HepG2 (cell line): Measurements from ENCODE around the gene FRAS1. TPM values are rescaled to one million over a fixed set of nuclear protein-coding genes. Genes with fewer than 3 reads are reported as not detected.

Source experiments
- ATAC-seq: fragments of 200-7000 bp; cut with Tn5 transposase; 3 replicates; pipeline ENCODE4 v1.9.1; 2020; ENCODE audit warnings: mild to moderate bottlenecking, moderate library complexity
- BruUV-seq: library from RNA; stranded (reverse); fragments of 400-500 nt; replicated peaks from 2 replicates; lab custom pipeline; 2021; lab: Mats Ljungman, UMichigan
- CTCF ChIA-PET: fragments of 300-600 bp; formaldehyde crosslinking; extraction: SDS; loops from one replicate; lab custom pipeline; 2021; ENCODE audit warnings: low total read pairs, inconsistent platforms, low intra/inter-chr PET ratio; lab: Yijun Ruan, JAX
- POLR2A ChIA-PET: fragments of 350-600 bp; sonication (Branson Sonifier 250); formaldehyde crosslinking; loops from one replicate; lab custom pipeline; 2020; ENCODE audit warnings: antibody characterized with exemption, inconsistent platforms; lab: Yijun Ruan, JAX
- DNase-seq: peaks from one replicate; pipeline ENCODE4 v3.0.0-alpha.2; 2015; ENCODE audit warnings: low spot score
- FAIRE-seq: peaks from 3 replicates; lab custom pipeline; 2011; peaks lifted over from hg19 to GRCh38; lab: Jason Lieb, UNC
- H2AFZ ChIP-seq: one replicate; pipeline ENCODE4 v1.6.1; 2011; ENCODE audit warnings: low read length, inconsistent platforms
- H3K27ac ChIP-seq: fragments of 300-600 bp; 3 replicates; pipeline ENCODE4 v1.8.0; 2011; ENCODE audit warnings: mixed run types, mild to moderate bottlenecking, mixed read lengths, low read length, inconsistent platforms; ENCODE audit not compliant: insufficient read depth; ENCODE audit errors: extremely low read length
- H3K27me3 ChIP-seq, 2 experiments: fragments of 200-600 bp in 1 of 2; 2 replicates in 1 of 2; 3 replicates in 1 of 2; pipeline versions ENCODE4 v1.6.0 to v1.8.0; 2011; ENCODE audit warnings: low read length in 2 of 2, mild to moderate bottlenecking in 2 of 2, moderate library complexity in 2 of 2, inconsistent platforms in 1 of 2; ENCODE audit not compliant: insufficient read depth in 2 of 2, control insufficient read depth in 1 of 2
- H3K36me3 ChIP-seq, 2 experiments: fragments of 200-600 bp in 1 of 2; replicated peaks in 1 of 2; 2 replicates in 1 of 2; 3 replicates in 1 of 2; pipeline versions ENCODE4 v1.5.1 to v1.8.0; 2011; ENCODE audit warnings: low read length in 2 of 2, inconsistent platforms in 1 of 2; ENCODE audit not compliant: insufficient read depth in 2 of 2, control insufficient read depth in 1 of 2
- H3K4me1 ChIP-seq: 2 replicates; pipeline ENCODE4 v1.5.1; 2012; ENCODE audit warnings: low read length, inconsistent platforms; ENCODE audit not compliant: insufficient read depth
- H3K4me2 ChIP-seq: 2 replicates; pipeline ENCODE4 v1.6.0; 2011; ENCODE audit warnings: low read depth, low read length, inconsistent platforms
- H3K4me3 ChIP-seq, 3 experiments: fragments of 200-600 bp in 1 of 3; sonication (generic), shearing (Covaris generic) in 1 of 3; replicated peaks in 1 of 3; 2 replicates each; pipeline ENCODE4 v1.5.1; 2011 to 2016; ENCODE audit warnings: low read length in 3 of 3, inconsistent platforms in 2 of 3, low read depth in 2 of 3, mild to moderate bottlenecking in 2 of 3, control low read depth in 1 of 3, mixed read lengths in 1 of 3; ENCODE audit not compliant: insufficient read depth in 1 of 3
- H3K79me2 ChIP-seq: one replicate; pipeline ENCODE4 v1.6.1; 2011; ENCODE audit warnings: low read length, inconsistent platforms; ENCODE audit not compliant: insufficient read depth
- H3K9ac ChIP-seq: 2 replicates; pipeline ENCODE4 v1.6.0; 2011; ENCODE audit warnings: mild to moderate bottlenecking, low read depth, low read length, inconsistent platforms; ENCODE audit not compliant: insufficient read depth
- H3K9me3 ChIP-seq: 2 replicates; pipeline ENCODE4 v1.5.1; 2012; ENCODE audit warnings: mild to moderate bottlenecking, low read length
- H4K20me1 ChIP-seq: 2 replicates; pipeline ENCODE4 v1.6.0; 2011; ENCODE audit warnings: inconsistent platforms, mild to moderate bottlenecking, low read length, moderate library complexity; ENCODE audit not compliant: insufficient read depth
- CBX5 ChIP-seq: sonication (generic); formaldehyde crosslinking; IDR thresholded peaks from 2 replicates; pipeline ENCODE4 v1.4.0; 2020; ENCODE audit warnings: missing genetic modification reagents, borderline replicate concordance
- ELF1 ChIP-seq: sonication (generic); formaldehyde crosslinking; IDR thresholded peaks from 2 replicates; pipeline ENCODE4 v1.4.0; 2020; ENCODE audit warnings: missing genetic modification reagents
- NKX3-1 ChIP-seq: sonication (generic); formaldehyde crosslinking; IDR thresholded peaks from 2 replicates; pipeline ENCODE4 v1.5.0; 2020; ENCODE audit warnings: missing genetic modification reagents
- SMAD1 ChIP-seq: sonication (generic); formaldehyde crosslinking; IDR thresholded peaks from 2 replicates; pipeline ENCODE4 v1.4.0; 2020; ENCODE audit warnings: missing genetic modification reagents, low read depth, mild to moderate bottlenecking, borderline replicate concordance
- ZBTB3 ChIP-seq: sonication (generic); formaldehyde crosslinking; IDR thresholded peaks from 2 replicates; pipeline ENCODE4 v1.4.0; 2020; ENCODE audit warnings: low read depth, mild to moderate bottlenecking, moderate library complexity, missing genetic modification reagents, borderline replicate concordance
- ZNF260 ChIP-seq: sonication (generic); formaldehyde crosslinking; IDR thresholded peaks from 2 replicates; pipeline ENCODE4 v1.4.0; 2020; ENCODE audit warnings: missing genetic modification reagents, low read depth, mild to moderate bottlenecking, borderline replicate concordance
- ZNF598 ChIP-seq: sonication (generic); formaldehyde crosslinking; IDR thresholded peaks from 2 replicates; pipeline ENCODE4 v1.5.1; 2020; ENCODE audit warnings: mild to moderate bottlenecking, missing genetic modification reagents, borderline replicate concordance
- ZNF772 ChIP-seq: sonication (generic); formaldehyde crosslinking; IDR thresholded peaks from 2 replicates; pipeline ENCODE4 v1.5.0; 2020; ENCODE audit warnings: mild to moderate bottlenecking, missing genetic modification reagents
- WGBS: methylation state at CpG from one replicate; pipeline ENCODE4 v1.1.6; 2017; ENCODE audit warnings: low lambda C conversion rate; 5-methylcytosine and 5-hydroxymethylcytosine counted together
- in situ Hi-C: cut with HindIII; loops from 2 replicates; pipeline ENCODE4 v1.10.0; 2017; ENCODE audit warnings: low pct_unique_long_range_greater_than_20kb; ENCODE audit not compliant: extremely low pct_ligation_motif_present
- intact Hi-C: fragments of 100-400 bp; cut with micrococcal nuclease; formaldehyde crosslinking; loops from one replicate; pipeline ENCODE4 v1.10.0; 2022; ENCODE audit not compliant: unreplicated experiment
- polyA plus RNA-seq, 8 experiments: library from polyadenylated mRNA; depleted of rRNA in 3 of 8; stranded (reverse) in 7 of 8; unstranded in 1 of 8; fragments of >200 nt; fragmentation: Illumina TruSeq in 4 of 8; extraction: Trizol in 4 of 8; gene quantifications; 2 replicates each; pipeline versions ENCODE4 v1.2.1 to v1.2.3, GENCODE V29; 2011 to 2016; ENCODE audit warnings: low read depth in 4 of 8, missing spikeins in 1 of 8, mixed read lengths in 1 of 8; ENCODE audit not compliant: insufficient read depth in 1 of 8
- total RNA-seq, 5 experiments: library from RNA; depleted of rRNA; stranded (reverse); fragments of >200 nt; fragmentation: Illumina TruSeq; extraction: Trizol; gene quantifications; 2 replicates each; pipeline ENCODE4 v1.2.3, GENCODE V29; 2016; ENCODE audit warnings: low read depth in 1 of 5
- TF ChIP-seq, protein P1 (sequence below): sonication (generic); formaldehyde crosslinking; IDR thresholded peaks from 2 replicates; pipeline ENCODE4 v1.8.1; 2022; ENCODE audit warnings: low read depth, mild to moderate bottlenecking, missing genetic modification reagents
- TF ChIP-seq, protein P2 (sequence below): sonication (generic); formaldehyde crosslinking; IDR thresholded peaks from 2 replicates; pipeline ENCODE4 v1.4.0; 2020; ENCODE audit warnings: missing genetic modification reagents, borderline replicate concordance
- TF ChIP-seq, protein P3 (sequence below): sonication (generic); formaldehyde crosslinking; IDR thresholded peaks from 2 replicates; pipeline ENCODE4 v1.4.0; 2020; ENCODE audit warnings: missing genetic modification reagents, mild to moderate bottlenecking, borderline replicate concordance

Gene FRAS1
- total and polyA plus RNA-seq, 2 of the 13 experiments (the other 11 are each of a cell fraction or from before 2014, with no cell fraction given) = 22.5 to 31.6 TPM

DNA sequence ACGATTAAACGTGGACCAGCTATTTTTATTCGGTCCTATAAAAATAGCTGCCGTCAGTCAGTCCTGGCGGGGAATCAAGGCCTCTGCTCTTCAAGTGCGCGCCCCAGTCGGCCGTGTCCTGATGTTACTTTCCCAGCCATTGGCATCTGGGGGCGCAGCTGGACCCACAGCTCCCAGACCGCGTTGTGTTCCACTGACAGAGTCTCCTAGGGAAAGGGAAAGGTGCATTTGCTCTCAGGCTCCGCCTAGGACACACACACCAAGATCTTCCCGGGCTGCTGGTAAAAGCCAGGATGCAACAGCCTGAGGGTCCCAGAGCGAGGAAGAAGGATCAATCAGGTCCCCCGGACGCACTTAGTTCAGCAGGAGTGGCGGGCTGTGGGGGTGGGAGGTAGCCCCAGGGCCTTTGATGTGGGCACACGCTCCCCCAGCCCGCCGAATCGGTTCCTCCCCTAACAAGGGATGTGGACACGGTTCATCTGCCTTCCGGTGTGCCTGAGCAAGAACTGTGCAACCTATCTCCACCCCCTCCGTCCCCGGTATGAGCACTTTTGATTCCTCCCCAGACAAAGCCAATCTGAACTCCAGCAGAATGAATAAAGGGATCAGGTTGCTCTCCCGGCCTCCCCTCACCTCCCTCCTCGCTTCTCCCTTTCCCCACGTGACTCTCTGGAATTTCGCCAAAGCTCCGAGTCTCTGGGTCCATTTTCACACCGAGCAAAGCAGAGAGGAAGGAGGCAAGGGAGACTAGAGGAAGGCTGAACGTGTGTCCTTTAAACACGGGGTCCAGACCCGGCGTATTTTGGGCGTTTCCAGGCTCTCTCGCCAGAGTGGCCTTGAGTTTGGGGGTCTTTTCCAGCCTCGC lies 626 bp upstream of the FRAS1 start:
- FAIRE-seq (peak; percentile 81), DNase-seq (peak; percentile 92), ATAC-seq (peak; percentile 78)
- WGBS = 1% methylated on average over 24 of the region's 39 CpGs
- BruUV-seq = TSS peak; percentile 79
- ChIA-PET POLR2A (interaction anchor here (0.9 to 2.3 kb wide), 21 partner anchors 9 to 194 kb away, joined by 3 to 19 read pairs (median 4); partner anchors contain the start of gene MRPL1), CTCF (interaction anchor here (0.8 to 1.6 kb wide), 2 partner anchors 62 to 64 kb away, joined by 3 to 4 read pairs; no protein-coding TSS in a partner anchor)
- no peaks in the 10 kb centered on the region for H3K9me3 ChIP-seq
- H3K9ac ChIP-seq = peak overlapping the region; percentile 78
- intact Hi-C loops (loop anchor here (1.0 to 10.0 kb wide), 9 partner anchors 39 to 721 kb away; partner anchors contain the start of gene BMP2K), in situ Hi-C loops (loop anchor here (5.0 kb wide), 1 partner anchor 64 kb away; no protein-coding TSS in a partner anchor)
- no peaks in the 10 kb centered on the region for H3K36me3 ChIP-seq
- peaks cover 8% of the 10 kb centered on the region; the same call in 1 of the 2 replicates for H4K20me1 ChIP-seq
- H2AFZ ChIP-seq = peak overlapping the region; percentile 86
- H3K4me1 ChIP-seq = peaks cover 25% of the 10 kb centered on the region
- H3K27me3 ChIP-seq = no peaks in the 10 kb centered on the region; a peak in 1 of 5 replicates
- H3K27ac ChIP-seq = peak overlapping the region; percentile 86
- H3K4me3 ChIP-seq = peak overlapping the region; percentile 67 to 97 (median 85)
- H3K79me2 ChIP-seq = peaks cover 46% of the 10 kb centered on the region
- peak overlapping the region; percentile 89 for H3K4me2 ChIP-seq
- TF ChIP-seq ELF1 (CRISPR knock-in tag) = 0 out of 2 replicates have a peak, but pooled peaks have one; percentile 25
- no peak for TF ChIP-seq ZBTB3 (CRISPR knock-in tag)
- TF ChIP-seq ZNF260 (CRISPR knock-in tag) = no peak
- no peak for TF ChIP-seq ZNF598 (CRISPR knock-in tag)
- TF ChIP-seq, protein P1, sequence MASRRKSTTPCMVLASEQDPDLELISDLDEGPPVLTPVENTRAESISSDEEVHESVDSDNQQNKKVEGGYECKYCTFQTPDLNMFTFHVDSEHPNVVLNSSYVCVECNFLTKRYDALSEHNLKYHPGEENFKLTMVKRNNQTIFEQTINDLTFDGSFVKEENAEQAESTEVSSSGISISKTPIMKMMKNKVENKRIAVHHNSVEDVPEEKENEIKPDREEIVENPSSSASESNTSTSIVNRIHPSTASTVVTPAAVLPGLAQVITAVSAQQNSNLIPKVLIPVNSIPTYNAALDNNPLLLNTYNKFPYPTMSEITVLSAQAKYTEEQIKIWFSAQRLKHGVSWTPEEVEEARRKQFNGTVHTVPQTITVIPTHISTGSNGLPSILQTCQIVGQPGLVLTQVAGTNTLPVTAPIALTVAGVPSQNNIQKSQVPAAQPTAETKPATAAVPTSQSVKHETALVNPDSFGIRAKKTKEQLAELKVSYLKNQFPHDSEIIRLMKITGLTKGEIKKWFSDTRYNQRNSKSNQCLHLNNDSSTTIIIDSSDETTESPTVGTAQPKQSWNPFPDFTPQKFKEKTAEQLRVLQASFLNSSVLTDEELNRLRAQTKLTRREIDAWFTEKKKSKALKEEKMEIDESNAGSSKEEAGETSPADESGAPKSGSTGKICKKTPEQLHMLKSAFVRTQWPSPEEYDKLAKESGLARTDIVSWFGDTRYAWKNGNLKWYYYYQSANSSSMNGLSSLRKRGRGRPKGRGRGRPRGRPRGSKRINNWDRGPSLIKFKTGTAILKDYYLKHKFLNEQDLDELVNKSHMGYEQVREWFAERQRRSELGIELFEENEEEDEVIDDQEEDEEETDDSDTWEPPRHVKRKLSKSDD (CRISPR knock-in tag) = no peak; the same call in 1 of the 2 replicates
- TF ChIP-seq, protein P2, sequence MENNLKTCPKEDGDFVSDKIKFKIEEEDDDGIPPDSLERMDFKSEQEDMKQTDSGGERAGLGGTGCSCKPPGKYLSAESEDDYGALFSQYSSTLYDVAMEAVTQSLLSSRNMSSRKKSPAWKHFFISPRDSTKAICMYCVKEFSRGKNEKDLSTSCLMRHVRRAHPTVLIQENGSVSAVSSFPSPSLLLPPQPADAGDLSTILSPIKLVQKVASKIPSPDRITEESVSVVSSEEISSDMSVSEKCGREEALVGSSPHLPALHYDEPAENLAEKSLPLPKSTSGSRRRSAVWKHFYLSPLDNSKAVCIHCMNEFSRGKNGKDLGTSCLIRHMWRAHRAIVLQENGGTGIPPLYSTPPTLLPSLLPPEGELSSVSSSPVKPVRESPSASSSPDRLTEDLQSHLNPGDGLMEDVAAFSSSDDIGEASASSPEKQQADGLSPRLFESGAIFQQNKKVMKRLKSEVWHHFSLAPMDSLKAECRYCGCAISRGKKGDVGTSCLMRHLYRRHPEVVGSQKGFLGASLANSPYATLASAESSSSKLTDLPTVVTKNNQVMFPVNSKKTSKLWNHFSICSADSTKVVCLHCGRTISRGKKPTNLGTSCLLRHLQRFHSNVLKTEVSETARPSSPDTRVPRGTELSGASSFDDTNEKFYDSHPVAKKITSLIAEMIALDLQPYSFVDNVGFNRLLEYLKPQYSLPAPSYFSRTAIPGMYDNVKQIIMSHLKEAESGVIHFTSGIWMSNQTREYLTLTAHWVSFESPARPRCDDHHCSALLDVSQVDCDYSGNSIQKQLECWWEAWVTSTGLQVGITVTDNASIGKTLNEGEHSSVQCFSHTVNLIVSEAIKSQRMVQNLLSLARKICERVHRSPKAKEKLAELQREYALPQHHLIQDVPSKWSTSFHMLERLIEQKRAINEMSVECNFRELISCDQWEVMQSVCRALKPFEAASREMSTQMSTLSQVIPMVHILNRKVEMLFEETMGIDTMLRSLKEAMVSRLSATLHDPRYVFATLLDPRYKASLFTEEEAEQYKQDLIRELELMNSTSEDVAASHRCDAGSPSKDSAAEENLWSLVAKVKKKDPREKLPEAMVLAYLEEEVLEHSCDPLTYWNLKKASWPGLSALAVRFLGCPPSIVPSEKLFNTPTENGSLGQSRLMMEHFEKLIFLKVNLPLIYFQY (CRISPR knock-in tag) = no peak
- TF ChIP-seq ZNF772 (CRISPR knock-in tag) = peak; percentile 34; the same call in 1 of the 2 replicates
- TF ChIP-seq, protein P3, sequence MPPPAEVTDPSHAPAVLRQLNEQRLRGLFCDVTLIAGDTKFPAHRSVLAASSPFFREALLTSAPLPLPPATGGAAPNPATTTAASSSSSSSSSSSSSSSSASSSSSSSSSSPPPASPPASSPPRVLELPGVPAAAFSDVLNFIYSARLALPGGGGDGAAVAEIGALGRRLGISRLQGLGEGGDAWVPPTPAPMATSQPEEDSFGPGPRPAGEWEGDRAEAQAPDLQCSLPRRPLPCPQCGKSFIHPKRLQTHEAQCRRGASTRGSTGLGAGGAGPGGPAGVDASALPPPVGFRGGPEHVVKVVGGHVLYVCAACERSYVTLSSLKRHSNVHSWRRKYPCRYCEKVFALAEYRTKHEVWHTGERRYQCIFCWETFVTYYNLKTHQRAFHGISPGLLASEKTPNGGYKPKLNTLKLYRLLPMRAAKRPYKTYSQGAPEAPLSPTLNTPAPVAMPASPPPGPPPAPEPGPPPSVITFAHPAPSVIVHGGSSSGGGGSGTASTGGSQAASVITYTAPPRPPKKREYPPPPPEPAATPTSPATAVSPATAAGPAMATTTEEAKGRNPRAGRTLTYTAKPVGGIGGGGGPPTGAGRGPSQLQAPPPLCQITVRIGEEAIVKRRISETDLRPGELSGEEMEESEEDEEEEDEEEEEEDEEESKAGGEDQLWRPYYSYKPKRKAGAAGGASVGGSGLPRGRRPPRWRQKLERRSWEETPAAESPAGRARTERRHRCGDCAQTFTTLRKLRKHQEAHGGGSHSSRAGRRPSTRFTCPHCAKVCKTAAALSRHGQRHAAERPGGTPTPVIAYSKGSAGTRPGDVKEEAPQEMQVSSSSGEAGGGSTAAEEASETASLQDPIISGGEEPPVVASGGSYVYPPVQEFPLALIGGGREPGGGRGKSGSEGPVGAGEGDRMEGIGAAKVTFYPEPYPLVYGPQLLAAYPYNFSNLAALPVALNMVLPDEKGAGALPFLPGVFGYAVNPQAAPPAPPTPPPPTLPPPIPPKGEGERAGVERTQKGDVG = no peak
- no peak; the same call in 1 of the 2 replicates for TF ChIP-seq CBX5 (CRISPR knock-in tag)
- peak; percentile 72; the same call in 1 of the 2 replicates for TF ChIP-seq NKX3-1
- peak; percentile 23; the same call in 1 of the 2 replicates for TF ChIP-seq SMAD1 (CRISPR knock-in tag)
